Skeletal muscle tissue (tissue), 4 donors: ENCODE results near the gene PGBD5. TPM values are rescaled to one million over a fixed set of nuclear protein-coding genes. Genes with fewer than 3 reads are reported as not detected.

Experiments
- H3K27ac ChIP-seq: one replicate; pipeline ENCODE4 v1.7.0; 2013; ENCODE audit warnings: mild to moderate bottlenecking, low read depth, low read length, inconsistent platforms
- H3K27me3 ChIP-seq, 3 donors: one replicate each; pipeline ENCODE4 v1.7.0; 2013; ENCODE audit warnings: low read length in 3 of 3; ENCODE audit not compliant: control insufficient read depth in 3 of 3, insufficient read depth in 3 of 3
- H3K36me3 ChIP-seq, 3 donors: one replicate each; pipeline ENCODE4 v1.7.0; 2013; ENCODE audit warnings: low read length in 3 of 3; ENCODE audit not compliant: control insufficient read depth in 3 of 3, insufficient read depth in 3 of 3
- H3K4me1 ChIP-seq, 3 donors: one replicate each; pipeline ENCODE4 v1.7.0; 2013; ENCODE audit warnings: low read length in 3 of 3, mild to moderate bottlenecking in 3 of 3; ENCODE audit not compliant: control insufficient read depth in 3 of 3, insufficient read depth in 3 of 3
- H3K4me3 ChIP-seq, 3 donors: one replicate each; pipeline ENCODE4 v1.7.0; 2013; ENCODE audit warnings: low read length in 3 of 3
- H3K9ac ChIP-seq, 3 donors: one replicate each; pipeline ENCODE4 v1.7.0; 2013; ENCODE audit warnings: low read length in 3 of 3, mild to moderate bottlenecking in 3 of 3, moderate library complexity in 2 of 3, low read depth in 1 of 3
- H3K9me3 ChIP-seq, 3 donors: one replicate each; pipeline ENCODE4 v1.7.0; 2013; ENCODE audit warnings: low read length in 3 of 3; ENCODE audit not compliant: control insufficient read depth in 3 of 3
- total RNA-seq: library from RNA; depleted of rRNA; stranded (reverse); fragments of >200 nt; gene quantifications from one replicate; pipeline ENCODE4 v1.2.3, GENCODE V29; 2014
- donor health status: Osteomylitis.

PGBD5 gene
- total RNA-seq, 1 donor from 2014 or later: 5.7 TPM

DNA sequence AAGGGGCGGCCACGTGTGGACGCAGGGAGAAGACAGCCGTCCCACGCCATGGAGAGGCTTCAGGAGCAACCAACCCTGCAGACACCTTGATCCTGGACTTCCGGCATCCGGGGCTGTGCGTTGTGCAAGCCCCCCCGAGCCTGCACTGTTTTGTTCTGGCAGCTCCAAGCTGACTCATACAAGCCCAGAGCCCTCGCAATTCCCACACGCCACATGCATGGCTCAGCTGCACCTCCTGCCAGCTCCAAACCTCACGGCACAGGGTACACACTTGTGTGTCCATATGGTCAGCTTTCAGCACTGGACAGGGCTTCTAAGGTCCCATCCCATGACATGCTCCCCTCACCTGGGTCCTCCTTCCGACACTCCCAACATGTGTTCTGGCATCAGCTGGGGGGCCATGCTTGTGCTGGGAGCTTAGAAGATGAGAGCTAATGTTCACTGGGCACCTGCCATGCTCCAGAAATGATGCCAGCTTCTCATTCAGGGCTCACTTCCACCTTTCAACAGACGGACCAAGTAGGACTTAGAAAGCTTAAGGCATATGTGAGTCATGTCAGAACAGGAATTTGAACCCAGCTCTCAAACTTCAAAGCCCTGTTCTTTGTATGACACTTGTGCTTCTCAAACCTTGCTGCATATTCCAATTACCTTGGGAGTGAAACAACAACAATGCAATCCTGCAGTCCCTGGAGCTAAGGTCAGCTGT lies 137.3 kb downstream of the PGBD5 start:
- H3K36me3 ChIP-seq: no peaks in the 10 kb centered on the region
- peaks cover 5 to 12% (median 11%) of the 10 kb centered on the region in 3 donors for H3K27me3 ChIP-seq
- no peak overlapping the region for H3K4me3 ChIP-seq
- no peak overlapping the region for H3K27ac ChIP-seq
- H3K4me1 ChIP-seq: no peaks in the 10 kb centered on the region
- H3K9me3 ChIP-seq: no peaks in the 10 kb centered on the region
- no peak overlapping the region for H3K9ac ChIP-seq

DNA sequence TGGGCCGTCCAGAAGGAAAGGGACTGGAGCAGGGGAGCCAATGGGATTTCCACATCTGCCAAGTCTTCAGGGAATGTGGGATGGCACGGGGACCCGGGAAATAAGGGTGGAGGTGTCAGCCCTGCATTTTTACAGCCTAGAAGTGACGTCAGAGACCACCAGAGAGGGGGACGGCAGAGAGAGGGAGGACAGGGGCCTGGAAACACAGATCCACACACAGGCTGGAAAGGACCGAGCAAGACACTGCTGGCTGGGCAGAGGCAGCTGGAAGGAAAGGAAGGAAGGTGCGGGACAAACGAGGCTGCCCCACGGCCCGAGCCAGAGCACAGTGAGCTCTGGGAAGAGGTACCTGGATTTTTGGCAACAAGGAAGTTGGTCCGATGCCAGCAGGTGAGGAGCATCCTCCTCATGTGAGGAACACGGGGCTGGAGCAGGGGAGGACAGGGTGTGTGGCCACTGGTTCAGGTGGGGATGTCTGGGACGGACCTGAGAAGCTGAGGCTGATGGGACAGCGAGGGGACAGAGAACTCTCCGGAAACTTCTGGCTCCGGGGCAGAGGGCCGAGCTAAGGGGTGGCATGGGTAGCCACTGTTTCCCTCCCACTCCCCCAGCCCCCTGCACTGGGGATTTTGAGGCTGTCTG lies 138.3 kb downstream of the PGBD5 start:
- Histone ChIP-seq H3K27ac (no peak overlapping the region), H3K9ac (no peak overlapping the region), H3K27me3 (peaks cover 3 to 6% (median 5%) of the 10 kb centered on the region in 3 donors), H3K9me3 (no peaks in the 10 kb centered on the region), H3K4me3 (no peak overlapping the region), H3K36me3 (no peaks in the 10 kb centered on the region), H3K4me1 (no peaks in the 10 kb centered on the region)

DNA sequence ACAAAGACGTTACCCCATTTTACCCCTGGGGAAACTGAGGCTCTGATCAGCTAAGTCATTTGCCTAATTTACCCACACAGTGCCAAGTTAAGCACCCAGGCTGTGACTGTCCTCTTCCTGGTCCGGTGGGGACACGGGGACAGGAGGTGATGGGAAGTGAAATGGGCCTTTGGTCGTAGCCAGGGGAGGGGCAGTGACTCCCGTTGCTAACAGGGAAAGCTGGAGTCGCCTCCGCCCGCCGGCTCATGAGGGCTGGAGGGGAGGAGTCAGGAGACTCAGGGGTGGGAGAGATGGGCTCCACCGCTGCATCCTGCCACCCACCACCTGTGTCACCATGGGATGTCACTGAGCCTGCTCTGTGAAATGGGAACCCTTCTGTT lies 139.3 kb downstream of the PGBD5 start:
- H3K9me3 ChIP-seq: no peaks in the 10 kb centered on the region
- peaks cover 0 to 3% (median 0%) of the 10 kb centered on the region in 3 donors for H3K36me3 ChIP-seq
- H3K27me3 ChIP-seq: peaks cover 0 to 5% (median 1%) of the 10 kb centered on the region in 3 donors
- H3K4me3 ChIP-seq: no peak overlapping the region
- H3K27ac ChIP-seq: no peak overlapping the region
- H3K4me1 ChIP-seq: peaks cover 0 to 2% (median 0%) of the 10 kb centered on the region in 3 donors
- no peak overlapping the region for H3K9ac ChIP-seq

DNA sequence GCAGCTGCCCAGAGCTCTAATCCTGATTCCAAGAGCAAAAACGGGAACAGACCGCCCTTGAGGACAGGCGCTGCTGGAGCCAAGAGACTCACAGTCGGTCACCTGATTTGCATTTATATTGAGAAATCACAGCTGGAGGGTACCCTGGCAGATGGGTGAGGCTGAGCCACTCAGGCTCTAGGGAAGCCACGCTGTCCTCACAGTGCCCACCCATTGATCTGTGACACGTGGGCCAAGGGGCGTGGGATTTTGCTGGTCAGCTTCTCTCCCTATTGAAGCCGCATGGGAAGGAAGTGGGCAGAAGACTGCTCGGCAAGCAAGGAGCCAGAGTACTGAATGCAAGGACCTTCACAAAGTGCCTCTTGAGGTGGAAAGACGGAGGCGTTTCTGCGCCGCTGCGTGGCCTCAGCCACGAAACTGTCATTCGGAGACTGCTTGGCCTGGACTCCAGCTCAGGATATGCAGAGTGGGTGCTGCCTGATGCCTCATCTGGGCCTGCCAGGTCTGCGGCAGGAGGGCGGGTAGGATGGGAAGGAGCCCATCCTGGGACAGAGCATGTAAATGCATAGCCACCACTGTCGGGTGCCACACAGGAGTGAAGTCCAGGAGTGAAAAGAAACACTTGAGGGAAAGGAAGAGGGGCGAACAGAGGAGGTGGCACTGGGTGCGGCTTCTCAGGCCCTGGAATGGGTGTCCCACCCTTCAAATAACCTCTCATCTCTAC lies 139.8 kb downstream of the PGBD5 start:
- peaks cover 0 to 5% (median 0%) of the 10 kb centered on the region in 3 donors for H3K27me3 ChIP-seq
- no peak overlapping the region for H3K4me3 ChIP-seq
- peaks cover 0 to 2% (median 0%) of the 10 kb centered on the region in 3 donors for H3K4me1 ChIP-seq
- no peaks in the 10 kb centered on the region for H3K9me3 ChIP-seq
- H3K36me3 ChIP-seq: peaks cover 0 to 3% (median 0%) of the 10 kb centered on the region in 3 donors
- no peak overlapping the region for H3K27ac ChIP-seq
- no peak overlapping the region for H3K9ac ChIP-seq

DNA sequence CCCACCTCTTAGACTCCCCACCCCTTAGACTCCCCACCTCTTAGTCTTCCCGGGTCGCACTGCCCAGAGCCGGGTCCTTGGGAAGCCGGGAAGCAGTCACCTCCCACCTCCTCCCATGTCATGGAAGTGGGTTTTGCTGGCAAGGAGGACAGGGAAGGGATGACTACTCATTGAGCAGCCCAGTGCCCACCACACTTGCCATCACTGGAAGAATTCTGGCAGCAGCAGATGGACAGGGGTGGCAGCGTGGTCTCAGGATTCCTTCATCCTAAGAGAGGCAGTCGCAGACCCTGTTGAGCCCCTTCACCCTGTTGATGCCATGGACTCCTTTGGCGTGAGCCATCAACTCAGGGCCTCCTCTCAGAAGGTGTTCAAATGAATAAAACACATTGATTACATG lies 140.8 kb downstream of the PGBD5 start:
- Histone ChIP-seq H3K9ac (no peak overlapping the region), H3K36me3 (peaks cover 4 to 9% (median 7%) of the 10 kb centered on the region in 3 donors), H3K27ac (no peak overlapping the region), H3K4me1 (peaks cover 4 to 8% (median 5%) of the 10 kb centered on the region in 3 donors), H3K4me3 (no peak overlapping the region), H3K27me3 (peaks cover 0 to 5% (median 0%) of the 10 kb centered on the region in 3 donors), H3K9me3 (no peaks in the 10 kb centered on the region)

DNA sequence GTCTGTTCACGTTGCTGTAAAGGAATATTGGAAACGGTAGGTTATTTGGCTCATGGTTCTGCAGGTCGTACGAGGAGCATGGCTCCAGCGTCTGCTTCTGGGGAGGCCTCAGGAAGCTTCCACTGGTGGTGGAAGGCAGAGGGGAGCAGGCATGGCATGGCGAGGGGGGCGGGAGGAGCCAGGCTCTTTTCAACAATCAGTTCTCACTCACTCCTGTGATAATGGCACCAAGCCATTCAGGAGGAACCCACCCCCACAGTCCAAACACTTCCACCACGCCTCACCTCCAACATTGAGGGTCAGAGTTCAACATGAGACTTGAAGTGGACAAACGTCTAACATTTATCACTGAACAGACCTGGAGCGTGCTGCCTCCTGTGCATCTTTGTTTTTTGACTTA lies 141.2 kb downstream of the PGBD5 start:
- Histone ChIP-seq H3K9me3 (no peaks in the 10 kb centered on the region), H3K27ac (no peak overlapping the region), H3K9ac (no peak overlapping the region), H3K36me3 (peaks cover 6 to 11% (median 11%) of the 10 kb centered on the region in 3 donors), H3K4me1 (peaks cover 5 to 8% (median 7%) of the 10 kb centered on the region in 3 donors), H3K27me3 (peaks cover 0 to 5% (median 0%) of the 10 kb centered on the region in 3 donors), H3K4me3 (no peak overlapping the region)

DNA sequence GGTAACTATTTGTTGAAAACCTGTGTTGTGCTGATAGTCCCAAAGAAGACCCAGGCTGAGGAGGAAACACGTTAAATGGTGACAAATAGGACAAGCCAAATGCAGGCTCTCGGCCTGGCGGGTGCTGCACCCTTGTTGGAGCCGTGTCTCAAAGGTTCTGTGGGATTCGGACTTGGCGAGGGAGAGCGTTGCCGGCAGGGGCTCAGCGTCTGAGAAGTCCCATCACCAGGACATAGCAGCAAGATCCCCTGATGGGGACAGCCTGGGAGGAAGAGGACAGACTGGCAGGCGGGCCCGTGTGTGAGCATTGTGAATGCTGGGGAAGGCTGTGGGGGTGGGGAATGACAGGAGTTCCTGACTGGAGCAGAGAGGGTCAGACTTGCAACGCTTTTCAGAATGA lies 142.5 kb downstream of the PGBD5 start:
- H3K27ac ChIP-seq: no peak overlapping the region
- peaks cover 12 to 23% (median 22%) of the 10 kb centered on the region in 3 donors for H3K36me3 ChIP-seq
- H3K4me1 ChIP-seq: peaks cover 5 to 8% (median 7%) of the 10 kb centered on the region in 3 donors
- no peak overlapping the region for H3K4me3 ChIP-seq
- no peaks in the 10 kb centered on the region for H3K9me3 ChIP-seq
- peaks cover 0 to 5% (median 0%) of the 10 kb centered on the region in 3 donors for H3K27me3 ChIP-seq
- H3K9ac ChIP-seq: no peak overlapping the region

DNA sequence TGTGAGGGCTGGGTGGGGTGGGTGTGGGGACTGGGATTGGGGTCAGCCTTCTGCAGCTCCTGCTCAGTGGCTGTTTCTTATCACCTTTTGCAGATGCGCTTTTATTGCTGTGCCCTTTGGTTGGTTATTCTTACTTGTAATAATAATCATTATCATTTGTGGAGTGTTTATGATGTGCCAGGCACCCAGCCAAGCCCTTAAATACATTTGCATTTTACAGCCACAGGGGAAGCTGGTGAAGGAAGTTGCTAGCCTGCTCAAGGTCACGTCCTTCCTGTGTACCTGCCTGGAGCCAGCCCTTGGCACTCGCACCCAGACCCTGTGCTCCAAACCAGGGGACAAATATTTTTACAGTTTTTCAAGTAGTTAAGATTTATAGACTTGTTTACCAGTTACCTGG lies 144.0 kb downstream of the PGBD5 start:
- Histone ChIP-seq H3K36me3 (peaks cover 14 to 31% (median 30%) of the 10 kb centered on the region in 3 donors), H3K9me3 (no peaks in the 10 kb centered on the region), H3K4me3 (no peak overlapping the region), H3K27me3 (no peaks in the 10 kb centered on the region), H3K4me1 (peaks cover 5 to 8% (median 7%) of the 10 kb centered on the region in 3 donors), H3K27ac (no peak overlapping the region), H3K9ac (no peak overlapping the region)

DNA sequence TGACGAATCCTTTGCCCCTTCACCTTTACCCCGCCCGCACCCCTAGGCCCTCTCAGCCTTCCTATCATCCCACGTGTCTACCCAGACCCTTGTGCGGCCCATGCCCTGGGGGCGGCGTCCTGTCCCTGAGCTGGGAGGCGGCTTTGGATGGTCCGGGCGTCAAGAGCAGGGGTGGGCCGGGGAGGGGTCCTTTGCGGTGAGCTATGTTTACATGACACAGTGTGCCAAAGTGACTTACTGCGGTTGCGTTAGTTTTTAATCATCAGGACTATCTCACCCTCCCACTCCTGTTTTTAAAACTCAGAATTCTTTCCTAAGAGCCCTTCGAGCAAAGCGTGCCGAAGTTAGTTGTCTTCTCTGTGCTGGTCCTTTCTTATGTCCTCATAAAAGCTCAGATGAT lies 144.6 kb downstream of the PGBD5 start:
- no peaks in the 10 kb centered on the region for H3K9me3 ChIP-seq
- peaks cover 17 to 36% (median 34%) of the 10 kb centered on the region in 3 donors for H3K36me3 ChIP-seq
- no peak overlapping the region for H3K4me3 ChIP-seq
- no peak overlapping the region for H3K9ac ChIP-seq
- H3K4me1 ChIP-seq: peaks cover 5 to 8% (median 7%) of the 10 kb centered on the region in 3 donors
- no peaks in the 10 kb centered on the region for H3K27me3 ChIP-seq
- no peak overlapping the region for H3K27ac ChIP-seq
